Upper lobe of right lung (tissue), 1 donor: Measurements from ENCODE around the gene PRDM5. TPM values are rescaled to one million over a fixed set of nuclear protein-coding genes. Genes with fewer than 3 reads are reported as not detected.
A peak's percentile ranks its signal among the peaks of the same experiment; 100 is the strongest.

ENCODE experiments used
- ATAC-seq: fragments of 200-7000 bp; cut with Tn5 transposase; one replicate; pipeline ENCODE4 v1.9.1; 2020; ENCODE audit warnings: mild to moderate bottlenecking, moderate library complexity
- DNase-seq: peaks from one replicate; pipeline ENCODE4 v3.0.0-alpha.2; 2020
- H3K27ac ChIP-seq: fragments of 200-600 bp; one replicate; pipeline ENCODE4 v1.8.0; 2022
- H3K27me3 ChIP-seq: fragments of 200-600 bp; one replicate; pipeline ENCODE4 v1.8.0; 2022; ENCODE audit warnings: mild to moderate bottlenecking
- H3K36me3 ChIP-seq: fragments of 200-600 bp; one replicate; pipeline ENCODE4 v1.8.0; 2022
- H3K4me1 ChIP-seq: fragments of 200-600 bp; one replicate; pipeline ENCODE4 v1.8.0; 2022
- H3K4me3 ChIP-seq: fragments of 200-600 bp; one replicate; pipeline ENCODE4 v1.8.0; 2022; ENCODE audit warnings: mild to moderate bottlenecking
- H3K9me3 ChIP-seq: fragments of 200-600 bp; one replicate; pipeline ENCODE4 v1.8.0; 2022
- CTCF ChIP-seq: fragments of 200-600 bp; IDR thresholded peaks from one replicate; pipeline ENCODE4 v1.8.0; 2022; ENCODE audit warnings: antibody characterized with exemption
- intact Hi-C: fragments of 100-400 bp; cut with DNase I; formaldehyde crosslinking; loops from one replicate; pipeline ENCODE4 v1.11.0; 2022
- total RNA-seq: library from RNA; stranded (reverse); fragmentation: NEBNext Ultra II Directional; extraction: Animal tissue kit (Norgen Biotek cat#: 25700); gene quantifications from one replicate; pipeline ENCODE4 v1.2.1, GENCODE V29; 2021
- donor health status: DM: no; HTN: yes; CAD: no; lungs with severe emphysema.

PRDM5 gene
- total RNA-seq, 1 donor from 2014 or later: 17.0 TPM

- no peaks in the 10 kb centered on the region for H3K36me3 ChIP-seq
- H3K4me3 ChIP-seq: no peak overlapping the region
- H3K9me3 ChIP-seq: no peaks in the 10 kb centered on the region
- intact Hi-C loops: no loop called here
- H3K4me1 ChIP-seq: peaks cover 5% of the 10 kb centered on the region
- no peaks in the 10 kb centered on the region for H3K27me3 ChIP-seq
- TF ChIP-seq CTCF: no peak
- no peak for ATAC-seq
- no peak overlapping the region for H3K27ac ChIP-seq
- no peak for DNase-seq
Observed at GRCh38 chr4:120855307-120856001, 67.1 kb downstream of the PRDM5 start.

- Histone ChIP-seq H3K9me3 (no peaks in the 10 kb centered on the region), H3K4me3 (no peak overlapping the region), H3K27me3 (no peaks in the 10 kb centered on the region), H3K27ac (no peak overlapping the region), H3K4me1 (peaks cover 5% of the 10 kb centered on the region), H3K36me3 (no peaks in the 10 kb centered on the region)
- intact Hi-C loops: no loop called here
- no peak for TF ChIP-seq CTCF
- no peak for DNase-seq
- no peak for ATAC-seq
Observed at GRCh38 chr4:120853161-120853935, 69.2 kb downstream of the PRDM5 start.

- Histone ChIP-seq H3K36me3 (no peaks in the 10 kb centered on the region), H3K27me3 (no peaks in the 10 kb centered on the region), H3K4me1 (no peaks in the 10 kb centered on the region), H3K27ac (no peak overlapping the region), H3K4me3 (no peak overlapping the region), H3K9me3 (no peaks in the 10 kb centered on the region)
- intact Hi-C loops: no loop called here
- ATAC-seq (no peak), DNase-seq (no peak)
- no peak for TF ChIP-seq CTCF
Observed at GRCh38 chr4:120850018-120850599, 72.4 kb downstream of the PRDM5 start.

- Histone ChIP-seq H3K36me3 (no peaks in the 10 kb centered on the region), H3K4me1 (peaks cover 3% of the 10 kb centered on the region), H3K27me3 (no peaks in the 10 kb centered on the region), H3K27ac (no peak overlapping the region), H3K9me3 (no peaks in the 10 kb centered on the region), H3K4me3 (no peak overlapping the region)
- intact Hi-C loops: no loop called here
- no peak for ATAC-seq
- TF ChIP-seq CTCF: no peak
- no peak for DNase-seq
Observed at GRCh38 chr4:120847019-120847582, 75.4 kb downstream of the PRDM5 start.

- ATAC-seq (peak; percentile 9), DNase-seq (no peak)
- Histone ChIP-seq H3K27ac (no peak overlapping the region), H3K36me3 (no peaks in the 10 kb centered on the region), H3K4me3 (no peak overlapping the region), H3K4me1 (peaks cover 5% of the 10 kb centered on the region), H3K9me3 (no peaks in the 10 kb centered on the region), H3K27me3 (no peaks in the 10 kb centered on the region)
- no peak for TF ChIP-seq CTCF
- intact Hi-C loops: no loop called here
Observed at GRCh38 chr4:120844528-120844921, 78.0 kb downstream of the PRDM5 start.
